ENCODE results near the gene GPR156.
A peak's percentile ranks its signal among the peaks of the same experiment; 100 is the strongest.

Gene GPR156

DNA sequence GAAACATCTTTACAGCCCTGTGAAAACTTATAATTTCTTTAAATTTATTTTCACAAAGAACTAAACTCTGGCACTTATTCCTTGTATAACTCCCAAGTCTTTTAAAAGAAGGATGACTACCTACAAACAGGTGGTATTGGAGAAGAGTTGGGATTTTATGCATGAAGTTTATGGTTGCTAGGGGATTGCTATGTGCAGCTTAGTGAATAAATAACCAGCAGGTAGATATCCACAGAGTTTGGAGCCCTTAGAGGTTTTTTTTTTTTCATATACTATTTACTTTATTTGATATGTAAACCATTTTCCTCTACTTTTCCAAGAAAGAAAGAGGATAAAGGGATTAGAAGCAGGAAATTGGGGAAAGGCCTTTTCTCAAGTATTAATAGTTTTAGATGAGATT lies 91.5 kb downstream of the GPR156 start:
- DNase-seq = no peak
- ATAC-seq = no peak

DNA sequence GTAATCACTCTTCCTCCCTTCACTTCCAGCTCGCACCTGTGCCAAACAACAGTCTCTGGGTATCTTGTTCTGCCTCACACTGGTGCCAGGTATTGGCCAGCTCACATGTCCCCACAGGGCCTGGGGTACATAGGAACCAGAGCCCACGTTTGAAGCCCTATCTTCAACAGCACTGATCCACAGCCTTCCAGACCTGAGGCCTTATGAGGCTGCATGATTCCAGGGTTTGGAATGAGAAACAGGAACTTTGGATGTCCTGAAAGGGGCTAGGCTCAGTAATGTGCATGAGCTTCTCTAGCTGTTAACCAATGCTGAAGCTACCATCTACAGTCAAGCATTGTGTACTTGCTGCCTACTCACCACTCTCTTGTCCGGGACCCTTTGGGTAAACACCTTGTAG lies 92.4 kb downstream of the GPR156 start:
- no peak for DNase-seq
- ATAC-seq = no peak

DNA sequence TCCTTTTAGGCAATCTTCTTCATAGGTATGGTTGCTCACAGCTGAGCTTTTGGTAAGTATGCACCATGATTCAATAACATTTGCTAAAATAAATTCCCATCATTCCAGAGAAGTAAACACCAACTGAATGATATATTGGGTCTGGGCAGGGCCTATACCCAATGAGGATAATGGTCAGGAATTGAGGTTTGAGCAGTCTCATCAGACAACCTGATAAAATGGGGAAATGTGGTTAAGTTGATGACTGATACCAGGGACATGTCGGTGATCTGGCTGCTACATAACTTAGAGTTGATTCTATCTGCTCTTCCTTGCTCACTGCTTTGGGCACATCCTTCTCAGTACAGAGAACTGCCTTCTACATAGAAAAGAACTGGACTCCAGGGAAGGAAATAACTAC lies 92.9 kb downstream of the GPR156 start:
- no peak for DNase-seq
- ATAC-seq = no peak

GRCh38 chr3:120182613-120183511 lies 102.2 kb downstream of the GPR156 start:
- no peak for ATAC-seq
- no peak for DNase-seq

- ATAC-seq (peak; percentile 23), DNase-seq (no peak)
Observed at GRCh38 chr3:120181632-120182031, 103.4 kb downstream of the GPR156 start.

- ATAC-seq (no peak), DNase-seq (no peak)
Observed at GRCh38 chr3:120180731-120181412, 104.2 kb downstream of the GPR156 start.

DNA sequence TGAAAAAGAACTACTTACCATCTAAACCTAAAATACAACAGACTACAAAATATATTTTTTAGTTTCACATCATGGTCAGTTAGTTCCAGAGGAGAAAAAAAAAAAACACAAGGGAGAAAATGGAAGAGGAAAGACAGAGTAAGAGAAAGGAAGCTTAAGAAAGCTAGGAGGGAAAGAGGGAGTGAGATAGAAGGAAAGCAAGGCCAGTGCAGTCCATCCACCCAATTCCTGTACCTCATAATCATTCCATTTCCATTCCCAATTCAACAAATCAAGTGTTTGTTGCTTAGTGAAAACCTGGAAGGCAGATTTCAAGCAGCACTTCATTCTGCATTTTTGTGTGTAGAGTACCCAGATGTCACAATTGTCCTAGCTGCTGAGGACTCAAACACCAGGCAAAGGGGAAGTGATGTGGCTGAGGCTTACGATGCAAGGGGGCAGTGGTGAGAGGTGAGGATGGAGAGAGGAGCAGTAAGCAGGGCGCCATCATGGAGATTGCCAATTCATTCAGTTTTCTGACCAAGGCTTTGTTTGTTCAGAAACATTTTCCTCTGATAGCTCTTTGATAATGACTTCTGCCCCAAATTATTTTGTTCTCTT lies 107.2 kb downstream of the GPR156 start:
- DNase-seq = no peak
- no peak for ATAC-seq

- ATAC-seq (no peak), DNase-seq (no peak)
Observed at GRCh38 chr3:120177151-120177550, 107.9 kb downstream of the GPR156 start.

- DNase-seq (no peak), ATAC-seq (no peak)
Observed at GRCh38 chr3:120174811-120175539, 110.0 kb downstream of the GPR156 start.

GRCh38 chr3:120173056-120173675 lies 111.9 kb downstream of the GPR156 start:
- no peak for DNase-seq
- ATAC-seq = no peak

GRCh38 chr3:120172070-120172469 lies 113.0 kb downstream of the GPR156 start:
- no peak for ATAC-seq
- no peak for DNase-seq

- DNase-seq = no peak
- no peak for ATAC-seq
Observed at GRCh38 chr3:120171134-120171873, 113.7 kb downstream of the GPR156 start.

DNA sequence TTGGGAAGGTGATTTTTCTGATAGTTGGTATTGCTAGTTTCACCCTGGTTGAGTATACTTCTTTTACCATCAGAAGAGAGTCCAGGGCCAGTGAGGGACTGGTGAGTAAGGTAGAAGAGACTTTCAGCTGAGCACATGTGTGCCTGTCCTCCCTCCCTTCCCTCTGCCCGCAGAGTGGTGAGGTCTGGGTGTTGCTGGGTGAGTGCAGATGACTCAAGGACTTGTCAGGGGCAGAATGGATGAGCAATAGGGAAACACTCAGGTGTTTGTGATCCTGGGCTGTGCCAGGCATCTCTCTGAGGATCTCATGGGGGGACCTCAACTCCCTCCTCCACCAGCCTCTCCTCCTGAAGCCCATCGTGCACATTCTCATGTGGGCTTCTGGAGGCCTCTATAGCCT lies 114.8 kb downstream of the GPR156 start:
- ATAC-seq = peak; percentile 67

GRCh38 chr3:120169407-120169806 lies 115.6 kb downstream of the GPR156 start:
- DNase-seq (no peak), ATAC-seq (no peak)

More for the DNA sequence above, 114.8 kb downstream of the GPR156 start:
- no peak for DNase-seq

GRCh38 chr3:120168611-120169010 lies 116.4 kb downstream of the GPR156 start:
- ATAC-seq (no peak), DNase-seq (no peak)

- DNase-seq = no peak
Observed at GRCh38 chr3:120168038-120168437, 117.0 kb downstream of the GPR156 start.

GRCh38 chr3:120167488-120167887 lies 117.5 kb downstream of the GPR156 start:
- DNase-seq = no peak
- ATAC-seq = no peak

More at GRCh38 chr3:120168038-120168437, 117.0 kb downstream of the GPR156 start:
- no peak for ATAC-seq

DNA sequence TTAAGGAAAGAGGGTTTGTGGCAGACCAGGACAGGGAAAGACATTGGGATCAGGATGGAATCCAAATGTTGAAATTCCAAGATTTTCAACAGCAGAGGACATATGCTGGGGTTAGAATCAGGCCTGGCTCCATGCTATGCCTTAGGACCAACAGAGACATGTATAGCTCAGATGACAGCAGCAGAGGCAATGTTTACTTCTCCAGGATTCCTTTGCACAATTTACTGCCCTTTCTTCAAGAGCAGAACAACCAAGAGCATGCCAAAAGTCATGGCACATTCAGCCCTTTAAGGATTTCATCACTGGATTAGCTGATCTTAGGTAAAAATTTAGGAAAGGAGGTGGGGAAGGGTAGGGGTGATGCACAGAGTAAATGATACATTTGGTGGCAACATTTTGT lies 121.2 kb downstream of the GPR156 start:
- DNase-seq = no peak
- no peak for ATAC-seq

- ATAC-seq (no peak), DNase-seq (no peak)
Observed at GRCh38 chr3:120163026-120163425, 122.0 kb downstream of the GPR156 start.

DNA sequence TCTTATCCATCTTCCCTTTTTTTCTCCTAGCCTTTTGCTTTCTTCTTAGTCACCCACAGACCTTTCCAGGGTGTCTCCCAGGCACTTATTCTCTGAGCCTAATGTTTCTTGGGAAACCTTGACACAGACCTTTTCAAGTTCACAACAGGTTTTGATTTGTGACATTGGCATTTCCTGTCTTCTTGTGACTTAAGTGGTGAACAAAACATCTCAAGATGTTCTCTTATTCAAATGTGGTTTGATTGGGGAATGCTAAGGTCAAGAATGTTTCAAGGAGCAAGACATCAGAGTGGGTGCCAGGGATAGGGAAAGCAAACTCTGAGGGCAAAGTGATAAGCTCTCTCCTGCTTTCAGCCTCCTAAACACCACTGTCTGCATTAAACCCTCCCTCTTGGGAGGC lies 122.6 kb downstream of the GPR156 start:
- ATAC-seq = no peak
- DNase-seq = no peak

DNA sequence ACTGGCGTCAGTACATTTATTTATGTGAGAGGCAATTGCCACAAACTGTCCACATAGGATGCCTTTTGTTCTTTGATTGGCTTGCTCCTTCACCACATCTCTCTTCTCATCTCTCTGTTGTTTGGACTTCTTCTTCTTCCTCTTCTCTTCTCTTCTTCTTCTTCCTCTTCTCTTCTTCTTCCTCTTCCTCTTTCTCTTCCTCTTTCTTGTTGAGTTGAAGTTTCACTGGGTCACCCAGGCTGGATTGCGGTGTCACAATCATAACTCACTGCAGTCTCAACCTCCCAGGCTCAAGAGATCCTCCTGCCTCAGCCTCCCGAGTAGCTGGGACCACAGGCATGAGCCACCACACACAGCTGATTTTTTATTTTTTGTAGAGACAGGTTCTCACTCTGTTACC lies 123.1 kb downstream of the GPR156 start:
- no peak for DNase-seq
- ATAC-seq = no peak

All from stimulated activated naive CD8-positive, alpha-beta T cell treated with anti-CD3 and anti-CD28 coated beads, Interleukin-15, Interleukin-2, amounts not matched to agents 100 U/mL and 50 U/mL, for 24 hours (primary cell).